ENCODE measurements around the gene FAM222A. TPM values are rescaled to one million over a fixed set of nuclear protein-coding genes. Genes with fewer than 3 reads are reported as not detected.

FAM222A gene
- total RNA-seq, 4 donors from 2014 or later, result 1.4 to 3.0 (median 1.8) TPM

- Histone ChIP-seq H3K27me3 (no peaks in the 10 kb centered on the region), H3K27ac (no peak overlapping the region), H3K36me3 (no peaks in the 10 kb centered on the region), H3K9me3 (no peaks in the 10 kb centered on the region), H3K4me3 (no peak overlapping the region), H3K4me1 (no peaks in the 10 kb centered on the region)
- intact Hi-C loops (cut with DNase I; ENCODE audit: low total_unique reads) (no loop called here), in situ Hi-C loops (cut with MboI; ENCODE audit: low pct_ligation_motif_present in 1 of 4, low pct_unique_long_range_greater_than_20kb in 1 of 4, low sequenced_read_pairs in 3 of 4) (loop anchor here in 2 of 4 donors (10.0 kb wide), 2 partner anchors 72 to 82 kb away; partner anchors contain the start of gene GLTP (in 1 of the 2))
- 88 to 100% methylated on average over 1 to 15 of the region's 15 CpGs for WGBS, 2 donors (ENCODE audit: low coverage in 1 of 2)
- no peak for DNase-seq
- TF ChIP-seq CTCF (IDR thresholded peaks at IDR 0.05) (no peak), POLR2A (IDR thresholded peaks at IDR 0.05) (no peak), EP300 (IDR thresholded peaks at IDR 0.05; ENCODE audit: low read depth) (no peak), POLR2AphosphoS5 (IDR thresholded peaks at IDR 0.05) (no peak)
Observed at GRCh38 chr12:109802828-109803227, 89.2 kb downstream of the FAM222A start.

- DNase-seq, result no peak
- Histone ChIP-seq H3K27ac (no peak overlapping the region), H3K9me3 (no peaks in the 10 kb centered on the region), H3K4me3 (no peak overlapping the region), H3K27me3 (no peaks in the 10 kb centered on the region), H3K36me3 (no peaks in the 10 kb centered on the region), H3K4me1 (no peaks in the 10 kb centered on the region)
- in situ Hi-C loops (cut with MboI; ENCODE audit: low pct_ligation_motif_present in 1 of 4, low pct_unique_long_range_greater_than_20kb in 1 of 4, low sequenced_read_pairs in 3 of 4) (loop anchor here in 2 of 4 donors (10.0 kb wide), 2 partner anchors 71 to 81 kb away; partner anchors contain the start of gene GLTP (in 1 of the 2)), intact Hi-C loops (cut with DNase I; ENCODE audit: low total_unique reads) (no loop called here)
- TF ChIP-seq EP300 (IDR thresholded peaks at IDR 0.05; ENCODE audit: low read depth) (no peak), POLR2A (IDR thresholded peaks at IDR 0.05) (no peak), CTCF (IDR thresholded peaks at IDR 0.05) (no peak), POLR2AphosphoS5 (IDR thresholded peaks at IDR 0.05) (no peak)
- 75% methylated on average over 3 of the region's 3 CpGs; no CpG with 5 or more reads in 1 of the 2 donors for WGBS, 2 donors (ENCODE audit: low coverage in 1 of 2)
Observed at GRCh38 chr12:109803678-109804077, 90.1 kb downstream of the FAM222A start.

- Histone ChIP-seq H3K4me1 (no peaks in the 10 kb centered on the region), H3K4me3 (no peak overlapping the region), H3K27ac (no peak overlapping the region), H3K36me3 (no peaks in the 10 kb centered on the region), H3K9me3 (no peaks in the 10 kb centered on the region), H3K27me3 (no peaks in the 10 kb centered on the region)
- intact Hi-C loops (cut with DNase I; ENCODE audit: low total_unique reads) (loop anchor here (1.0 kb wide), 2 partner anchors 40 to 75 kb away; partner anchors contain the start of gene GLTP), in situ Hi-C loops (cut with MboI; ENCODE audit: low pct_ligation_motif_present in 1 of 4, low pct_unique_long_range_greater_than_20kb in 1 of 4, low sequenced_read_pairs in 3 of 4) (loop anchor here in 2 of 4 donors (10.0 kb wide), 2 partner anchors 70 to 80 kb away; partner anchors contain the start of gene GLTP (in 1 of the 2))
- TF ChIP-seq CTCF (IDR thresholded peaks at IDR 0.05) (peak; percentile 92 to 98 (median 98)), POLR2A (IDR thresholded peaks at IDR 0.05) (no peak)
- DNase-seq, result peak; percentile 72
- 34 to 100% methylated on average over 1 to 12 of the region's 12 CpGs for WGBS, 2 donors (ENCODE audit: low coverage in 1 of 2)
Observed at GRCh38 chr12:109804820-109805761, 91.5 kb downstream of the FAM222A start.

GRCh38 chr12:109807954-109808643 lies 94.5 kb downstream of the FAM222A start:
- Histone ChIP-seq H3K36me3 (no peaks in the 10 kb centered on the region), H3K9me3 (no peaks in the 10 kb centered on the region), H3K27ac (no peak overlapping the region), H3K27me3 (no peaks in the 10 kb centered on the region), H3K4me1 (no peaks in the 10 kb centered on the region), H3K4me3 (no peak overlapping the region)
- DNase-seq, result no peak
- intact Hi-C loops (cut with DNase I; ENCODE audit: low total_unique reads) (no loop called here), in situ Hi-C loops (cut with MboI; ENCODE audit: low pct_ligation_motif_present in 1 of 4, low pct_unique_long_range_greater_than_20kb in 1 of 4, low sequenced_read_pairs in 3 of 4) (loop anchor here in 2 of 4 donors (10.0 kb wide), 2 partner anchors 67 to 77 kb away; partner anchors contain the start of gene GLTP (in 1 of the 2))
- WGBS, 2 donors (ENCODE audit: low coverage in 1 of 2), result 92% methylated on average over 12 of the region's 12 CpGs; no CpG with 5 or more reads in 1 of the 2 donors
- TF ChIP-seq EP300 (IDR thresholded peaks at IDR 0.05; ENCODE audit: low read depth) (no peak), POLR2A (IDR thresholded peaks at IDR 0.05) (no peak), POLR2AphosphoS5 (IDR thresholded peaks at IDR 0.05) (no peak), CTCF (IDR thresholded peaks at IDR 0.05) (no peak)
